Neural progenitor cell (in vitro differentiated cells): Measurements from ENCODE around the gene KLHDC7B.
"Not testable (repeated sequence)": the region's sequence is repeated elsewhere in the genome, so short reads cannot be mapped to it uniquely, and the experiment has no call there.

ENCODE experiments used
- CTCF ChIP-seq: fragments of 200-600 bp; sonication (generic); IDR thresholded peaks from 2 replicates; pipeline ENCODE4 v1.5.1; 2017; ENCODE audit warnings: antibody characterized with exemption, mild to moderate bottlenecking
- EZH2 ChIP-seq: fragments of 200-600 bp; sonication (generic); IDR thresholded peaks from 2 replicates; pipeline ENCODE4 v1.6.1; 2017; ENCODE audit warnings: antibody characterized with exemption, mild to moderate bottlenecking, moderate library complexity
- EZH2phosphoT487 ChIP-seq: fragments of 200-600 bp; sonication (generic); IDR thresholded peaks from 2 replicates; pipeline ENCODE4 v1.6.1; 2017; ENCODE audit warnings: antibody characterized with exemption

GRCh38 chr22:50541667-50542026 lies 4.1 kb upstream of the KLHDC7B start:
- not testable (repeated sequence) for TF ChIP-seq CTCF, EZH2, EZH2phosphoT487
